Muscle layer of colon (tissue), 2 donors: Measurements from ENCODE around the gene PRKCH.

Source experiments
- H3K27ac ChIP-seq: one replicate; pipeline ENCODE4 v1.7.0; 2013; ENCODE audit warnings: low read depth, mild to moderate bottlenecking, low read length, moderate library complexity
- H3K27me3 ChIP-seq, 2 donors: one replicate each; pipeline ENCODE4 v1.7.0; 2013; ENCODE audit warnings: low read length in 2 of 2, mild to moderate bottlenecking in 2 of 2; ENCODE audit not compliant: insufficient read depth in 2 of 2, control insufficient read depth in 1 of 2
- H3K36me3 ChIP-seq: one replicate; pipeline ENCODE4 v1.7.0; 2013; ENCODE audit warnings: mild to moderate bottlenecking, low read length; ENCODE audit not compliant: insufficient read depth
- H3K4me1 ChIP-seq: one replicate; pipeline ENCODE4 v1.7.0; 2013; ENCODE audit warnings: mild to moderate bottlenecking, low read length; ENCODE audit not compliant: insufficient read depth
- H3K4me3 ChIP-seq, 2 donors: one replicate each; pipeline ENCODE4 v1.7.0; 2013; ENCODE audit warnings: low read length in 2 of 2, low read depth in 1 of 2, mild to moderate bottlenecking in 1 of 2, moderate library complexity in 1 of 2
- H3K9ac ChIP-seq: one replicate; pipeline ENCODE4 v1.7.0; 2013; ENCODE audit warnings: low read length
- H3K9me3 ChIP-seq: one replicate; pipeline ENCODE4 v1.7.0; 2013; ENCODE audit warnings: mild to moderate bottlenecking, low read length
- donor health status: abdominal sarcoma.
- donor health status: Adenocarcinoma of cecum.

Gene PRKCH

GRCh38 chr14:61557854-61558253 lies 236.5 kb downstream of the PRKCH start:
- no peaks in the 10 kb centered on the region for H3K4me1 ChIP-seq
- H3K27me3 ChIP-seq: no peaks in the 10 kb centered on the region
- H3K9me3 ChIP-seq: no peaks in the 10 kb centered on the region
- H3K36me3 ChIP-seq: no peaks in the 10 kb centered on the region
- no peak overlapping the region for H3K9ac ChIP-seq
- no peak overlapping the region for H3K27ac ChIP-seq
- no peak overlapping the region for H3K4me3 ChIP-seq

- no peak overlapping the region for H3K9ac ChIP-seq
- H3K4me3 ChIP-seq: no peak overlapping the region
- no peak overlapping the region for H3K27ac ChIP-seq
Observed at GRCh38 chr14:61558271-61558670, 236.9 kb downstream of the PRKCH start.

GRCh38 chr14:61559641-61560201 lies 238.3 kb downstream of the PRKCH start:
- Histone ChIP-seq H3K4me3 (no peak overlapping the region), H3K9ac (no peak overlapping the region), H3K27me3 (no peaks in the 10 kb centered on the region), H3K27ac (no peak overlapping the region), H3K9me3 (no peaks in the 10 kb centered on the region), H3K36me3 (no peaks in the 10 kb centered on the region), H3K4me1 (no peaks in the 10 kb centered on the region)

More at GRCh38 chr14:61558271-61558670, 236.9 kb downstream of the PRKCH start:
- Histone ChIP-seq H3K9me3 (no peaks in the 10 kb centered on the region), H3K4me1 (no peaks in the 10 kb centered on the region), H3K36me3 (no peaks in the 10 kb centered on the region), H3K27me3 (no peaks in the 10 kb centered on the region)

- Histone ChIP-seq H3K27me3 (no peaks in the 10 kb centered on the region), H3K4me1 (no peaks in the 10 kb centered on the region), H3K27ac (no peak overlapping the region), H3K9me3 (no peaks in the 10 kb centered on the region), H3K4me3 (no peak overlapping the region), H3K9ac (no peak overlapping the region), H3K36me3 (no peaks in the 10 kb centered on the region)
Observed at GRCh38 chr14:61560323-61560722, 238.9 kb downstream of the PRKCH start.

- no peaks in the 10 kb centered on the region for H3K36me3 ChIP-seq
- H3K27me3 ChIP-seq: no peaks in the 10 kb centered on the region
- H3K9ac ChIP-seq: no peak overlapping the region
- H3K4me1 ChIP-seq: no peaks in the 10 kb centered on the region
- no peaks in the 10 kb centered on the region for H3K9me3 ChIP-seq
- no peak overlapping the region for H3K4me3 ChIP-seq
- H3K27ac ChIP-seq: no peak overlapping the region
Observed at GRCh38 chr14:61561104-61561503, 239.7 kb downstream of the PRKCH start.

- Histone ChIP-seq H3K27ac (no peak overlapping the region), H3K9me3 (no peaks in the 10 kb centered on the region), H3K4me3 (no peak overlapping the region), H3K9ac (no peak overlapping the region), H3K27me3 (no peaks in the 10 kb centered on the region), H3K4me1 (no peaks in the 10 kb centered on the region), H3K36me3 (no peaks in the 10 kb centered on the region)
Observed at GRCh38 chr14:61561657-61562276, 240.4 kb downstream of the PRKCH start.

- H3K9ac ChIP-seq: no peak overlapping the region
Observed at GRCh38 chr14:61562321-61563161, 241.2 kb downstream of the PRKCH start.

GRCh38 chr14:61563162-61563511 lies 241.8 kb downstream of the PRKCH start:
- H3K4me1 ChIP-seq: no peaks in the 10 kb centered on the region

More at GRCh38 chr14:61562321-61563161, 241.2 kb downstream of the PRKCH start:
- Histone ChIP-seq H3K4me1 (no peaks in the 10 kb centered on the region), H3K36me3 (no peaks in the 10 kb centered on the region), H3K4me3 (no peak overlapping the region), H3K27me3 (no peaks in the 10 kb centered on the region), H3K9me3 (no peaks in the 10 kb centered on the region), H3K27ac (no peak overlapping the region)

GRCh38 chr14:61563880-61564617 lies 242.7 kb downstream of the PRKCH start:
- H3K9me3 ChIP-seq: no peaks in the 10 kb centered on the region
- H3K27ac ChIP-seq: no peak overlapping the region
- H3K9ac ChIP-seq: no peak overlapping the region
- no peak overlapping the region for H3K4me3 ChIP-seq
- H3K36me3 ChIP-seq: no peaks in the 10 kb centered on the region
- H3K27me3 ChIP-seq: no peaks in the 10 kb centered on the region
- H3K4me1 ChIP-seq: no peaks in the 10 kb centered on the region

More at GRCh38 chr14:61563162-61563511, 241.8 kb downstream of the PRKCH start:
- Histone ChIP-seq H3K27ac (no peak overlapping the region), H3K27me3 (no peaks in the 10 kb centered on the region), H3K4me3 (no peak overlapping the region), H3K36me3 (no peaks in the 10 kb centered on the region), H3K9ac (no peak overlapping the region), H3K9me3 (no peaks in the 10 kb centered on the region)

GRCh38 chr14:61564618-61565091 lies 243.3 kb downstream of the PRKCH start:
- Histone ChIP-seq H3K36me3 (no peaks in the 10 kb centered on the region), H3K4me1 (no peaks in the 10 kb centered on the region), H3K4me3 (no peak overlapping the region), H3K9ac (no peak overlapping the region), H3K9me3 (no peaks in the 10 kb centered on the region), H3K27ac (no peak overlapping the region), H3K27me3 (no peaks in the 10 kb centered on the region)

- H3K9me3 ChIP-seq: no peaks in the 10 kb centered on the region
- no peaks in the 10 kb centered on the region for H3K4me1 ChIP-seq
- no peak overlapping the region for H3K4me3 ChIP-seq
- no peaks in the 10 kb centered on the region for H3K36me3 ChIP-seq
- no peak overlapping the region for H3K9ac ChIP-seq
- H3K27me3 ChIP-seq: no peaks in the 10 kb centered on the region
- H3K27ac ChIP-seq: no peak overlapping the region
Observed at GRCh38 chr14:61565181-61565580, 243.8 kb downstream of the PRKCH start.
